ENCODE results near the gene TMTC2. TPM values are rescaled to one million over a fixed set of nuclear protein-coding genes. Genes with fewer than 3 reads are reported as not detected.
"Not testable (repeated sequence)": the region's sequence is repeated elsewhere in the genome, so short reads cannot be mapped to it uniquely, and the experiment has no call there.

Gene TMTC2
- polyA plus RNA-seq, 10 donors, result 12.2 to 26.3 (median 16.2) TPM

DNA sequence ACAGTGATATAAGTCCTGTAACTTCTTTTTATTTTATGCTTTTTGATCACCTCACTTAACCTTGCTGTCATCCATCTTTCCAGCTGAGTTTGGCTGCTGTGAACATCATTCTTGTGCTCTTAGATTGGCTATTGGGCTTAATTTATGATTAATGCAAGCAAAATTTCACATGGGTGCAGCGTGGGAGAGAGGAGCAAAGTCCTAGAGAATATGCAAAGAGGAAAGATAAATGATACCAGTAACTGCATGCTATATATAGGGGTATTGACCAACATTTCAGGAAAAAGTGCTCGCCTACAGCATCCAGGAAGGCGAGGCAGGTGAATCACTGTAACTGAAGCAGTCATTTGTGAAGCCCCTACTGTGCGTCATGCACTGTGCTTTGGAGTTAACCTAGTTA, 153.1 kb downstream of the TMTC2 start:
- peak in 1 of 3 donors; percentile 30 for DNase-seq

DNA sequence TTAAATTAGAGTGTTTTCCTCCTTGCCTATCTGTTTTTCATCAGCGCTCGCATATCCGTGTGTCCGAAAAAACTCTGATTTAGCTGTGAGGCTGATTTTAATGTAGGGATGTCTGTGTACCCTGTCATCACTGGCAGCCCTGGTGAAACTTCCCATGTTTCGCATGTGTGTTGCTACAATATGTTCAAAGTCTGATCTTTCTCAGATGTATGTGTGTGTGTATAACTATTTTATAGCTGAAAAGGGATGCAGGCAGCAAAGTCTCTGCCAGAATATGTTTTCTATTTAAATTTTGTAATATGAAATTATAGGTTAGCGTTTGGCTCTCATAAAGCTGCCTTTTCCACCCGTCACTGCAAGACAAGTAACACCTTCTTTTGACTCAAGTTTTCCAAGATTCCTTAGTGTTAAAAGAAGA, 154.8 kb downstream of the TMTC2 start:
- peak; percentile 17 to 69 (median 38) for DNase-seq

- DNase-seq, result no peak
Observed at GRCh38 chr12:82842480-82842879, 155.8 kb downstream of the TMTC2 start.

DNA sequence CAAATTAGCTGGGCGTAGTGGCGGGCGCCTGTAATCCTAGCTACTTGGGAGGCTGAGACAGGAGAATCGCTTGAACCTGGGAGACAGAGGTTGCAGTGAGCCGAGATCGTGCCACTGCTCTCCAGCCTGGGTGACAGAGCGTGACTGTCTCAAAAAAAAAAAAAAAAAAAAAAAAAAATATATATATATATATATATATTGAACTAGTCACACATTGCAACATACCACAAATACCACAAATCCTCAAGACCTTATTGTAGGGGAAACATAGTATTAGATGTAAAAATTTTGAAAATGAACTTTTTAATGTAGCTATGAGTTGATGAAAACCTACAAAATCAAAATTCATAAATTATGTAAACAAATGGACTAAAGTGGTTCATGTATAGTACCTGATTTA, 158.4 kb downstream of the TMTC2 start:
- DNase-seq, result not testable (repeated sequence)

- no peak for DNase-seq
Observed at GRCh38 chr12:82848845-82849244, 162.1 kb downstream of the TMTC2 start.

GRCh38 chr12:82852529-82852928, 165.8 kb downstream of the TMTC2 start:
- DNase-seq, result no peak

GRCh38 chr12:82855872-82856271, 169.2 kb downstream of the TMTC2 start:
- no peak for DNase-seq

GRCh38 chr12:82857276-82857675, 170.6 kb downstream of the TMTC2 start:
- no peak for DNase-seq

DNA sequence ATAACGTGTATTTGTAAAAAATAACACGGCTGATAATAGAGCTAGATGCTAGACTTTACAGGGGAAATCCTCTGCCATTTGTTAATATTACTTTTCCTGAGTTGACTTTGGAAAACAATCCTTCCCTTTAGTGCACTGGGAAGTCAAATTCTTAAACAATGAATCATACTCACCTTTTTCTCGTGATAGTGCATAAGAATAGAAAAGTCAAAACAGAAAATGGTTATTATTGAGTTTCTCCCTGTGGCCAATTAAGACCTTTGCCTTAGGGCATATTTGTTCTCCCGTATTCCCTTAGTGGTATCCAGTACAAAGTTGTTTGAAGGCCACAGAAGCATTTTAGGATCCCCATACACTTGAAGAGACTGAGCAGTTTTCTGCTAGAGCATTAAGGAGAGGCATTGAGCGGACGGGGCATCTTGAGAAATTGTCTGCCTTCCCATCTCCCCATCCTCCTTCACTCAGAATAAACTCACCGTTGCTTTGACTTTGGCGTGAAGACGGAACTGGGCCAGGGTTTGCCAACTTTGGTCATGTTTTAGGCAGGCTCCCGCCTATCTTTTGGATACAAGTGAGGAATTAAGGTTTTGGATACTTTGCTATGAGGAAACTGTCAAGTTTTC, 171.3 kb downstream of the TMTC2 start:
- no peak for DNase-seq

DNA sequence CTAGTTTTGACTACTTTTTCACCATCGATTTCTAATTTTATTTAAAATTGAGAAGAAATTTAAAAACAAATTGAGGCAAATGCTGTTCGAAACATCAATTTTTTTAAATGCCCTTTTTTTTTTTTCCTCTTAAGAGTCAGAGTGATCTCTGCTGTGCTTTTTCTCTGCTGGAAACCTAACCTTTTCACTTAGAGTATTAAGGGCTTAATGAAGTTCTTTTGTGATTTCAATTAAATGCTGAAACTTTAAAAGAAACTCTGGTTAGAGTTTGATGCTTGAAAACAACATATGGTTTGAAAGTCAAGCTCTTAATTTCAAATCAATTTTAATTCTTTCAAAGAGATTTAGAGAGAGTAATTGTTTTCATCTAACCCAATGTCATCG, 171.8 kb downstream of the TMTC2 start:
- DNase-seq, result no peak

GRCh38 chr12:82862069-82862841, 175.5 kb downstream of the TMTC2 start:
- DNase-seq, result no peak

GRCh38 chr12:82862876-82863649, 176.4 kb downstream of the TMTC2 start:
- no peak for DNase-seq

DNA sequence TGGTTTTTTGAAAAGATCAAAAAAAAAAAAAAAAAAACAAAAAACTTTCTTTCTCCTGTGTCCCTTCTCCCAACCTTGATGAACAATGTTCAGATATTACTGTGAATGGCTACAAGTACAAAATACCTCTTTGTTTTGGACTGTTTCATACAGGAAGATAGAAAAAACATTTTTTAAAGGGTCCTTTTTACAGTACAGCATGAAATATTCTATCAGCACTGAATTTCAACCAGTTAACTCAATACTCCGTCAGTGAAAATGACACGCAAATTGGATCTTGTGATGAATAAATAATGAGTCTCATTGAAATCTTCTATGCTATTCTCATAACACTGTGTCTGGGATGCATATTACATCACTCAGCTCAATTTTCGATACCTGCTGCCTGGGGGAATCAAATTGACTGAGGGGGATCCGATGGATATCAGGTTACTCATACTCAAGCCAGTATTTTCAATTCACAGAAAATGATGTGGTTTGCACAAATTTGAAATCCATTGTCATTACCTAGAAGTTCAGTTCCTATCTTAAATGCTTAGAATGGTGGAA, 179.6 kb downstream of the TMTC2 start:
- no peak for DNase-seq

DNA sequence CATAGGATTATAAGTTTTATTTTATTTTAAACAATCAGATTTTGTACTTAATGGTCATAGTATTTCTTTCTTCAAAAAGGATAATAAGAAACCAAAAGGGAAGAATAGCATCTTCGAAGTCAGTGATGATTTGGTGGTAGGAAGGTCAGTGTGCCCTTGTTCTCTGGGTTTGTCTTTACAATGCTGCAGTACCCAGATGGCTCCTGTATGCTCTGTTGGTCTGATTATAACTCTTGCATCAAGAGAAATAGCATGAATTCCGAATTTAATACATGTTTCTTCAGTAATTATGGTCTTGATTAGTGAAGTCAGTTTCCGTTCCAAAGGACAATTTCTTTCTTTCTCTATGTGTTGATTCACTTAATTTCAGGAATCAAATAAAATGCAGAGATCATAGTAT, 180.2 kb downstream of the TMTC2 start:
- DNase-seq, result no peak

GRCh38 chr12:82867762-82868500, 181.2 kb downstream of the TMTC2 start:
- peak; percentile 17 to 61 (median 51) for DNase-seq

DNA sequence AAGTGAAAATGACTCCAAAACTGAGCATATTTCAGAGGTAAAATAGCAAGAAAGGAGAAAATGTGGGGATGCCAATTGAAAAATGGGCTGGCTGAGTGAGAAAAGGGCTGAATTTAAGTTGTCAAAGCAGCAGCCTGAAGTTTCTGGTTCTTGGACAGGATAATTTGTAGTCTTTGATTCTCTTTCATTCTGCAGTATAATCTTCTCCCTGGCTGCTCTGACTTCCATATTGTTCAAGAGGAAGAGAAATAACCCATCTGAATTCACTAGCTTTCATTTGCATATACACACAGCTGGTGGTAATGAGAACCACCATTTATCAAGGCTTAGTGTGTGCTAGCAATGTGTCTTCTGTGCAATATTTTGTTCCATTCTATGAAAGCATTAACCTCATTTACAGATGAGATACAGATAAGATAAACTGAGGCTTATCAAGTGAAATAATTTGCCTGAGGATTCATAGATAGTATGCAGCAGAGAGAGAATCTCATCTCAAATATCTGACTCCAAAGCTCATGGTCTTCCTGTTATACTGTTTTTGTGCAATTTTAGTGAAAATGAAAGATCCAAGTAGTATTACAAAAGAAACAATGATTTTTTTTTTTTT, 184.2 kb downstream of the TMTC2 start:
- DNase-seq, result no peak

DNA sequence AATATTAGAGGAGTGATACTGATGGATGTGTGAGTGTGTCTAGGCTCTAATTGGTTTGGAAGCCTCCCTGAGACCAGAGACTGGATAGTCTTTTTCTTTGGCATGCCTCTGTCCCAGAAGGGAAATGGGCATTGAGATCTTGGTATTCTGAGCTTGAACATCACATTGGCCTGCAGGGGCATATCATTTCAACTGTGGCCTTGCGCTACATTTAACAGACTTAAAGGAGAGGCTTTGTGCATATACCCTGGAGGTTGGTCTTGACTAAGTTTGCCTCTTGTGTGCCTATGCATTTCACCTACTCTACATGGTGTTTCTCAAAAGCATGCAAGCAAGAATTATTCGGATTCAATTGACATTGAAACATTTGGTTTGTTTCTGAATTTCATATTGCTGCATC, 185.4 kb downstream of the TMTC2 start:
- DNase-seq, result no peak

GRCh38 chr12:82873309-82873708, 186.6 kb downstream of the TMTC2 start:
- DNase-seq, result no peak

DNA sequence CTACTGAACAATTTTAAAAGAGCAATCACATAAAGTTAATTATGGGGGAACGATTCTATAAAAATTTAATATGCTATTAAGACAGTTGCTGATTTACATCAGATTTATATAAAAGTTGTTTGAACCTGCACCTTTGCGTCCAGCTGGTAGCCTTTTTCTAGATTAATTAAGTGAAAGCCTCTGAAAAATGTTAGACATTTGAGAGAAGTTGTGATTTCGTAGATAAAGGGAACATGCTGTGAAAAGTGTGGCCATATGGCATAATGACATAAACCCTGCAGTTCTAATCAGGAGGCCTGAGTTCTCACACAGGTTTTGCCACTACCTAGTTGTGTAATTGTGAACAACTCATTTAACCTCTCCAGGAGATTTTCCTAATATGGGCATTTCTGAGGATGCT, 187.2 kb downstream of the TMTC2 start:
- no peak for DNase-seq

- no peak for DNase-seq
Observed at GRCh38 chr12:82874945-82875344, 188.2 kb downstream of the TMTC2 start.

DNA sequence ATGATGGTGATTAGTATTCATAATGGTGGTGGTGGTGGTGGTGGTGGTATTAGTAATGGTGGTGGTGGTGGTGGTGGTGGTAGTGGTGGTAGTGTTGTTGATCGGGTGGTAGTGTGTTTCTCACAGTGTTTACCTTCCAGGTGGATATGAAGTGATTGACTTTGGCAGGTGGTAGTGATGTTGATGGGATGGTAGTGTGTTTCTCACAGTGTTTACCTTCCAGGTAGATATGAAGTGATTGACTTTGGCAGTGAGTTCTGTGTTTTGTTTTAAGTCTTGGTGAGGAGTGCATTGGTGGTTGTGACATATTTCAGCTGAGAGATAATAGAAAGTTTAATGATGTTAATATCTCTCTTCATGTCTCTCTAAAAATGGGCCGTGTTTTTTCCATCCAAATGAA, 189.4 kb downstream of the TMTC2 start:
- no peak for DNase-seq
